Activated CD4-positive, CD25-positive, alpha-beta regulatory T cell treated with anti-CD3 and anti-CD28 coated beads, Interleukin-2, amount 50 U/mL, for 16 hours (primary cell): ENCODE data around the gene C12orf57.

Experiments
- DNase-seq: peaks from one replicate; pipeline ENCODE4 v3.0.0-alpha.2; 2020; ENCODE audit warnings: low read depth, low spot score

The C12orf57 gene

DNA sequence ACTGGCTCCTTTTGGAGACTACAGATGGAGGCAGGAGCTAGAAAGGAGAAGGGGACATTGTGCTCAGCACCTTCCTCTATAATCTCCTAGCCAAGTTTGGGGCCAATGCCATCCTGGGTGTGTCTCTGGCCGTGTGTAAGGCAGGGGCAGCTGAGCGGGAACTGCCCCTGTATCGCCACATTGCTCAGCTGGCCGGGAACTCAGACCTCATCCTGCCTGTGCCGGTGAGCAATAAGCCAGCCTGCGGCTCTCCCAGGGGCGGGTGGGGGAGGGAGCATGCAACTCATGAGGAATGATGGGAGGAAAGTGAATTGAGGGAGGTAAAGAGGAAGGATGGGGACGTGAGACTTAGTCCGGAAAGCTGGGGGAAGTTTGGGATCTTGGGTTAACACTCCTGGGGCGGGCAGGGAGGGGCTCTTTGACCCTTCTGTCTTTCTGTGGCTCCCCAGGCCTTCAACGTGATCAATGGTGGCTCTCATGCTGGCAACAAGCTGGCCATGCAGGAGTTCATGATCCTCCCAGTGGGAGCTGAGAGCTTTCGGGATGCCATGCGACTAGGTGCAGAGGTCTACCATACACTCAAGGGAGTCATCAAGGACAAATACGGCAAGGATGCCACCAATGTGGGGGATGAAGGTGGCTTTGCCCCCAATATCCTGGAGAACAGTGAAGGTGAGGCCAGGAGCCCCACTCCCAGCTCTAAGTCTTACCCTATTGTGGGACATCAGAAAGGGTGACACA lies 26.2 kb upstream of the C12orf57 start:
- no peak for DNase-seq

DNA sequence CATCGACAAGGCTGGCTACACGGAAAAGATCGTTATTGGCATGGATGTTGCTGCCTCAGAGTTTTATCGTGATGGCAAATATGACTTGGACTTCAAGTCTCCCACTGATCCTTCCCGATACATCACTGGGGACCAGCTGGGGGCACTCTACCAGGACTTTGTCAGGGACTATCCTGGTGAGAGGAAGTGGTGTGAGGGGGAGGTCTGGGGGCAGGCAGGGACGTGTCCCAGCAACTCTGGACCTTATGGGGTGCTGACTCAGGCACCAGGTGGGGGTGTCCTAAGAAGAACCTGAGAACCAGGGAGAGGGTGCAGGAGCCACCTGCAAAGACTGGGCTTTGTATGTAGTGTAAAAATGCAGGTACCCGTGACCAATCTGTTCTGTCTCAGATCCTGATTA lies 24.2 kb upstream of the C12orf57 start:
- no peak for DNase-seq

DNA sequence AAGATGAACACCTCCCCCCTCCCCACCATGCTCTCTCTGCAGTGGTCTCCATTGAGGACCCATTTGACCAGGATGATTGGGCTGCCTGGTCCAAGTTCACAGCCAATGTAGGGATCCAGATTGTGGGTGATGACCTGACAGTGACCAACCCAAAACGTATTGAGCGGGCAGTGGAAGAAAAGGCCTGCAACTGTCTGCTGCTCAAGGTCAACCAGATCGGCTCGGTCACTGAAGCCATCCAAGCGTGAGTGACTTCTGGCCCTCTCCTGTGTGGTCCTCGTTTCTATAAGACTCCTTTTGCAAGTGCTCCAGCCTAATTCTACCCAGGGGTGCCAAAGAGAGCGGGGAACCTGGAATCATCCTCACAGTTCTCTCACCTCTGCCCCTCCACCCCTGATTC lies 22.3 kb upstream of the C12orf57 start:
- no peak for DNase-seq

DNA sequence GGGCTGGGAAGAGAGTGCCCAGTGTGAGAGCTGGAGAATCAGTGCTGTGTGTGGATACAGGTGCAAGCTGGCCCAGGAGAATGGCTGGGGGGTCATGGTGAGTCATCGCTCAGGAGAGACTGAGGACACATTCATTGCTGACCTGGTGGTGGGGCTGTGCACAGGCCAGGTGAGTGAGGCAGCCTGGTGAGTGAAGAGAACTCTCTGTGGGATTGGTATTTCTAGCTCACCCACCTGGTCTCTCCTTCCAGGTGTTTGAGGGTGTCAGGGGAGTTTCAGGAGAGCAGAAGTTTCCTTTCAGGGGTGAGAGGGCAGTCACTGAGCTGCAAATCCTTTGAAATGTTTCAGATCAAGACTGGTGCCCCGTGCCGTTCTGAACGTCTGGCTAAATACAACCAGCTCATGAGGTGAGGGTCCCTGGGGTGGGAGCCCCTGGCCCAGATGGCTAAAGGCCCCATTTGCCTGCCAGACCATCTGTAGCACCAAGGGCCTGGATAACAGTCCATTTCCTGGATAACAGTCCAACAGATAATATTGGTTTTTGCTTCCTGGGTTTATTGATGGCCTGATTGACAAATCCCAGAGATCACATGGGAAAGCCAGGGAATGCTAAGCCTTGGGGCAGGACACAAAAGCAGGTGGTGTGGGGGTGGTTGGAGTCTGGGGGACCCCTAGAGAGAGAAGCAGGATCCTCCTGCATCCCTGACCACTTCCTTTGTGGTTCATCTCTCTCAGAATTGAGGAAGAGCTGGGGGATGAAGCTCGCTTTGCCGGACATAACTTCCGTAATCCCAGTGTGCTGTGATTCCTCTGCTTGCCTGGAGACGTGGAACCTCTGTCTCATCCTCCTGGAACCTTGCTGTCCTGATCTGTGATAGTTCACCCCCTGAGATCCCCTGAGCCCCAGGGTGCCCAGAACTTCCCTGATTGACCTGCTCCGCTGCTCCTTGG lies 21.6 kb upstream of the C12orf57 start:
- no peak for DNase-seq

DNA sequence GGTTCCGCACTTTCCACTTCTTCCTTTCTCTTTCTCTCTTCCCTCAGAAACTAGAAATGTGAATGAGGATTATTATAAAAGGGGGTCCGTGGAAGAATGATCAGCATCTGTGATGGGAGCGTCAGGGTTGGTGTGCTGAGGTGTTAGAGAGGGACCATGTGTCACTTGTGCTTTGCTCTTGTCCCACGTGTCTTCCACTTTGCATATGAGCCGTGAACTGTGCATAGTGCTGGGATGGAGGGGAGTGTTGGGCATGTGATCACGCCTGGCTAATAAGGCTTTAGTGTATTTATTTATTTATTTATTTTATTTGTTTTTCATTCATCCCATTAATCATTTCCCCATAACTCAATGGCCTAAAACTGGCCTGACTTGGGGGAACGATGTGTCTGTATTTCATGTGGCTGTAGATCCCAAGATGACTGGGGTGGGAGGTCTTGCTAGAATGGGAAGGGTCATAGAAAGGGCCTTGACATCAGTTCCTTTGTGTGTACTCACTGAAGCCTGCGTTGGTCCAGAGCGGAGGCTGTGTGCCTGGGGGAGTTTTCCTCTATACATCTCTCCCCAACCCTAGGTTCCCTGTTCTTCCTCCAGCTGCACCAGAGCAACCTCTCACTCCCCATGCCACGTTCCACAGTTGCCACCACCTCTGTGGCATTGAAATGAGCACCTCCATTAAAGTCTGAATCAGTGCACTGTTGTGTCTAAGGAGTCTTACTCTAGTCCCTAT lies 20.7 kb upstream of the C12orf57 start:
- DNase-seq, result no peak

DNA sequence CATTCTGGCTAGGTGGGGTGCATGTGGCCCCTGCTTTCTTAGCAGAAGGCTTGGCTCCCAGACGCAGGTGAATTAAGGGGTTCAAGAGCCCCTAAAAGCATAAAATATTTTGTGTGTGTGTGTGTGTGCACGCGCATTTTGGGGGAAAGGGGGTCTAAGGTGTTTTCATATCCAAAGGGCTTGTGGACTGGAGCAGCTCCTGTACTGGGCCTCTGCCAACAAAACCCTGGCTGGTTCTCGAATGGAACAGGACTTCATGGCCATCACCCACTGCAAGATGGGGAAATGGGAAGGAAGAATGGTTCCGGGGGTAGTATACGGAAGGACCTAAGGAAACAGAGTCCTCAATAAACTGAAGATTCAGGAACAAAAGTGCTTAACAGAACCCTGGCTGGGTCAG lies 20.0 kb upstream of the C12orf57 start:
- no peak for DNase-seq

DNA sequence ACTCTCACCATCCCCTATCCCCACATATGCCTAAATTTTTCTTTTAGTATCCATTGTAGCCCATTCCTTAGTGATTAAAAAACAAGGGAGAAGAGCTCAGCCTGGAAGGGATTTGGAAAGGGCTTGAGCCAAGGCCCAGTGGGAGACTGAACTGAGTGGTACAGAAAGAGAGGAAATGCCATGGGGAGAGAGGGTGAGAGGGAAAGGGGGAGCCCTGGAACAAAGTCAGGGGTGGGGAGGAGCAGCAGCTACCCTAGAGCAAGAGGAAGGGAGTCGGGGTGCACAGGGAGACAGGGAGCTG lies 18.6 kb upstream of the C12orf57 start:
- DNase-seq, result no peak

DNA sequence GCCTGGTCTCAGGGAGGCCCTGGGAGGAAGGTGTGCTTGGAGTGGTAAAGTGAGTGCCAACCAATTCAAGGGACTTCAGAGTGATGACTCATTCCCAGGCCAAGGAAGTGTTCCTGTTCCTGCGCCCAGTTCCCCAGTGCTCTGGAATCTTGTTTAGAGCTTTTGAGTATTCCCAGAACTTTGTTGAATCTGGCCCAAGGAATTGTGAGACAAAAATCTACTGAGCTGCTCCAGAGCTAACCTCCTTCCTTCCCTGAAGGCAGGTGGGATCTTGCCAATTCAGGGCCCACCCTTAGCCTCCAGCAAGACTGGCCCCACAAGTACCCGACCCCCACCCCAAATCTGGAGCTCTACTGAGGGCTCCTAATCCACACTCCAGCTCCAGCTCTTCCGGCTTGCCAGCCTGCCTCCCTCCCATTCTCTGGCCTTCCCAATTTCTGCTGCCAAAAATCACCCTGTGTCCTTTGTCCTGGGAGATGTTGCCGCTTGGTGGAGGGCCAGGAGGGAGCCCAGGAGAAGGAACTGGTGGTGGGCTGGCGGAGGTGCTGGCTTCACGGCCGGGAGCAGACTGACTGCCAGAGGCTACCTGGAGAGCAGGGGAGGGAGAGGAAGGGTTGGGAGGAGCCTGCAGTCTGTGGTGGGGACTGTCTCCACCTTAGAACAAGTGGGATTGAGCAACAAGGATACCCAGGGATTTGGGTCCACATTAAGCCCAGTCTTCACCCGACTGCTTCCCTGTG lies 18.1 kb upstream of the C12orf57 start:
- no peak for DNase-seq

DNA sequence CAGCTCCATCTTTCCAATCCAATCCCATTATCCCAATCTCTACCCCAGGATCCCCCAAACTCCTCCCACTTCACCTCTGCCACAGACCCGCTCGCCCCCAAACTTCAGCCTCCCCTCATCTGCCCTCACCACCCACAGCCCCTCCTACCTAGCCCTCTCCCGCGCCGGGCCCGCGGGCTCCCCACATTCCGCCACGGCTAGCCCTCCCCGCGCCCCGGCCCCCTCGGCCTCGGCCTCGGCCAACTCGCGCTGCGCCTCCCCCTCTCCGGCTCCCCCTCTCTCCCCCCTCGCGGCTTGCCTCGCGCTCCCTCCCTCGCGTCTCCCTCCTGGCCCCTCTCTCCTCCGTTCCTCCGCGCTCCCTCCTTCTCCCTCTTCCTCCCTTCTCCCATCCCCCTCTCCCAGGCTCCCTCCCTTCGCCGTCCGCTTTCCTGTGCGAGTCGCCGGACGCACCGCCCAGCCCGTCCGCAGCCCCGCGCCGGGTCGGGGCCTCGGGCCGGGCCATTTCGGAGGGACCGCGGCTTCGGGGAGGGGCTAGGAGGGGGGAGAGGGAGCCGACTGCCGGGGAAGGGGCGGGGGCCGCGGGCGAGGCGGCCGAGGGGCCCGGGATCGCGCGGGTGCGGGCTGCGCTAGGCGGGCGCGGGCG lies 16.3 kb upstream of the C12orf57 start, which contains the start of gene ATN1:
TSS of gene ATN1 (plus strand) at position 581 of the 643 bp plus-strand sequence. CDS start 6,043 bp downstream, outside the sequence.
- DNase-seq, result no peak

DNA sequence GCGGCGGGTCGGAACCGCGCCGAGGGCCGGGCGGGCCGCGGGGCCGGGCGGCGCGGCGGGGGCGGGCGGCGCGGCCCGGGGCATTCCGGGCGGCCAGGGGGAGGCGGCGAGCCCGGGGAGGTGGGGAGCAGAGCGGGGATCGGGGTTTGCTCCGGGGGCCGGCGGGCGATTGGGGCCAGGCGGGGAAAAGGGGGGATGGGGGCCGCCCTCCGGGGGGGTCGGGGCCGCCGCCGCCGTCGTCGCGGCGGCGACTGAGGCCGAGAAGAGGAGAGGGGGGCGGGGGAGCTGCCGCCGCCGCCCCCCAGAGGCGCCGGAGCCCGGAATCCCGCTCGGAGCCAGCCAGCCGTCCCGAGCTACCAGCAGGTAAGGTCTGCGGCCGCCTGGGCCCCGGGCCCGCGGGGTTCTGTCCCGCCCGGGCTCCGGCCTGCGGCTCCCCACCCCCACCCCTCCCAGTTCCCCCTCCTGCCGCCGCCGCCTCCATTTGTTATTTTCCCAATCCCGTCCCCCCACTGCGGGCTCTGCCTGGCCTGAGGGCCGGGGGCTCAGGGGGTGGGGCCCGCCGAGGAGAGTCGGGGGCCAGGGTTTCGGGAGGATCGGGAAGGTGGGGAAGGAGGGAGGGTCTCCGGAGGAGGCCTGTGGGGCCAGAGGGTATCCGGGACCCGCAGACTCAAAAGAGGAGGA lies 15.7 kb upstream of the C12orf57 start:
- DNase-seq, result no peak

DNA sequence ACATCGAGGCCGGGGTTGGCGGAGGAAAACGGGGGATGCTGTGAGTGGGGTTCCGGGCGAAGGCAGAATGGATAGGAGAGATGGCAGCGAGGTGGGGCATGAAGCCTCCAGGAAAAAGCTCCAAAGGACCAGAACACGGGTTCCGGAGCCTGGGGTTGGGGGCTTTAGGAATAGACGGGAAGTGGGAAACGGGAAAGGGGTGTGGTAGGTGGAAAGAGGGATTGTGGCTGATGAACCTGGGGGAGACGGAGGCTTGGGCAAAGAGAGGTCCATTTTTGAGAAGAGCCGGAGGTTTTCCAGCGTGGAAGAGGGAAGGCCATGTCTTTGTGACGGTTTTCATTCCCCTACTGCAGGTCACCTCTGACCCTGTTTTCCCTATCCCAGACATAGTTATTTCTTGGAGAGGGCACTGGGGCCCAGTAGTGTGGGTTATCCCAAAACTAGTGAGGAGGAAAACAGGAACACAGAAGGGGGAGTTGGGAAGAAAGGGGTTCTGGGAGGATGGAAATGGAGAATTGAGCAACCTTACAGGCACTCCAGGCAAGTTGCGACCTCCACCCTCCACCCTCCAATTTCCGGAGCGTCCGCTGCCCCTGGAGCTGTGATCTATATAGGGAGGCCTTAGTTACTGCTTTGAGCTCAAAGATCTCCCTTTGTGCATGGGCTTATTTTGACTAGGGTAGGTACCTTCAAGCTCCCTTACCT lies 15.0 kb upstream of the C12orf57 start:
- no peak for DNase-seq

DNA sequence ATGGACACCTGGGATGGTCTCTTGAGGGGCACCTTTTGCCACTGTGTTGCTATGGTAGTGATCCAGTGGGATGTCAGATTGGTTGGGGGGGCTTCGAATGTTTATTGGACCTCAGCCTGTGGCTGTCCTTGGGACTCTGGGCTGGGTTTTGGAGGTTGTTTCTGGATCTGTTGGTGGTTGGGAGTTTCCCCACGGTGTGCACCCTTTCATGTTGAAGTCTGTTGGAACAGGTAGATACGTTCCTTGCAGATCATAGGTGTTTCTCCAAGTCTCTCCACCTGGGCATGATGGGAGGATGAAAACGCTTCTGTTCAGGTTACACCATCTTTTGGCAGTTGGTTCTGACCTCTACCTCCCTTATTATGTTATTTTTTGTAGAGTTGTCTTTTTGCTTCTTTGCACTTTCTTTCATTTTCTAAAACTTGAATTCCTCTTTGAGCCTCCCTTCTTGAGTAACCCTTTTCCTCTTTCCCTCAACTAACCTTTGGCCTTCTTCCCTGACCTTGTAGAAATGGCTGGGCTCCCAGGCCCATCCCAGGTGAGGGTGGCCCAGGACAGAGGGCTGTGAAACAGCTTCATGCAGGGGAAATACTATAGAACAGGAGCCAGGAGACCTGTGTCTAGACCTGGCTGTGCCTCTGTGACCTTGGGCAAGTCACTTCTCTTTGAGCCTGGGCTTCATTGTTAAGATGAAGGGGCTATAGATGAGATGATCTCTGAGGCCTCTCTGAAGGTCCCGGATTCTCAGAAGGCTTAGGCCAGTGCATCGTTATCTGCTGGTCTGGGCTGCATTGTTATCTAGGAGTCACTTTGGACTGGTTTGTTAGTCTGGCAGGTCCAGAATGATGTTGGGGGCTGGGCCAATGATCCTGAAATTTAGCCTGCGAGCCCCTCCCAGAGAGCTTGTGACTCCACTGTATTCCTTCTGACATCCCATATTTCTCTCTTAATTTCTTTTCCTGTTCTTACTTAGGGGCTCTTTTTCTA lies 14.1 kb upstream of the C12orf57 start:
- DNase-seq, result no peak

DNA sequence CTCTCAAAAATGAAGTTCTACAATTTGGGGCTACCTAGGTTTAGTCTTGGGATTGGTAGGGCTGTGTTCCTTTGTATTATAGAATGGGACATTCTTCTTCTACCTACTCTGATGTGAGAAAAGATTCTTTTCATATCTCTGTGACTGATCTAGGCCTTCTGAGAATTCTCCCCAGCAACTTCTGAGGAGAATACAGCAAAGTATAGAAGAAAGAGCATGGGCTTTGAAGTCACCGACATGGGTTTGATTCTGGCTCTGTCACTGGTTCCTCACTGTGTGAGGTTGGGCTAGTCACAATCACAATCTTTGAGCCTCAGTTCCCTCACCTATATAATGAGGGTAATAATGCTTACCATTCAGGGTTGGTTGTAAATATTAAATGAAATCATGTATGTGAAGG lies 11.1 kb upstream of the C12orf57 start:
- DNase-seq, result no peak

DNA sequence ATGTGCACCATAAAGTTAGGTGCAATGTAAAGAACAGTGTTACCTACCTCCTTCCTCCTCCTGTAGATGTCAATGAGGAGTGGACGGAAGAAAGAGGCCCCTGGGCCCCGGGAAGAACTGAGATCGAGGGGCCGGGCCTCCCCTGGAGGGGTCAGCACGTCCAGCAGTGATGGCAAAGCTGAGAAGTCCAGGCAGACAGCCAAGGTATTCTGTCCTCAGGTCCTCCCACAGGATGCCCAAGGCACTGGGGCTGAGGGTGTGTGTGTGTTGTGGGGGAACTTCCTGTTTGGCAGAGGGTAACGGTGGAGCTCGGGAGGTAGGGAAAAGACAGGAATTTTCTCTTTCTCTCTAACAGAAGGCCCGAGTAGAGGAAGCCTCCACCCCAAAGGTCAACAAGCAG lies 9.7 kb upstream of the C12orf57 start:
- DNase-seq, result no peak

DNA sequence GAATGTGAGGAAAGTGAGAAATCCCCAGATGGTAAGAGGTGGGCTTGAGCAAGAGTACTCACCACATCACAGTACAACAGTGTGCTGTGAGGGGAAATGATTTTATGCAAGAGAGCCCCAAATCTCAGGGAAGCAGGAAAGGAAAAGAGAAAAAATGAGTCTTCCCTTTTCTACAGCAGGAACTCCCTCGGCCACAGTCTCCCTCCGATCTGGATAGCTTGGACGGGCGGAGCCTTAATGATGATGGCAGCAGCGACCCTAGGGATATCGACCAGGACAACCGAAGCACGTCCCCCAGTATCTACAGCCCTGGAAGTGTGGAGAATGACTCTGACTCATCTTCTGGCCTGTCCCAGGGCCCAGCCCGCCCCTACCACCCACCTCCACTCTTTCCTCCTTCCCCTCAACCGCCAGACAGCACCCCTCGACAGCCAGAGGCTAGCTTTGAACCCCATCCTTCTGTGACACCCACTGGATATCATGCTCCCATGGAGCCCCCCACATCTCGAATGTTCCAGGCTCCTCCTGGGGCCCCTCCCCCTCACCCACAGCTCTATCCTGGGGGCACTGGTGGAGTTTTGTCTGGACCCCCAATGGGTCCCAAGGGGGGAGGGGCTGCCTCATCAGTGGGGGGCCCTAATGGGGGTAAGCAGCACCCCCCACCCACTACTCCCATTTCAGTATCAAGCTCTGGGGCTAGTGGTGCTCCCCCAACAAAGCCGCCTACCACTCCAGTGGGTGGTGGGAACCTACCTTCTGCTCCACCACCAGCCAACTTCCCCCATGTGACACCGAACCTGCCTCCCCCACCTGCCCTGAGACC lies 8.2 kb upstream of the C12orf57 start:
- DNase-seq, result no peak

DNA sequence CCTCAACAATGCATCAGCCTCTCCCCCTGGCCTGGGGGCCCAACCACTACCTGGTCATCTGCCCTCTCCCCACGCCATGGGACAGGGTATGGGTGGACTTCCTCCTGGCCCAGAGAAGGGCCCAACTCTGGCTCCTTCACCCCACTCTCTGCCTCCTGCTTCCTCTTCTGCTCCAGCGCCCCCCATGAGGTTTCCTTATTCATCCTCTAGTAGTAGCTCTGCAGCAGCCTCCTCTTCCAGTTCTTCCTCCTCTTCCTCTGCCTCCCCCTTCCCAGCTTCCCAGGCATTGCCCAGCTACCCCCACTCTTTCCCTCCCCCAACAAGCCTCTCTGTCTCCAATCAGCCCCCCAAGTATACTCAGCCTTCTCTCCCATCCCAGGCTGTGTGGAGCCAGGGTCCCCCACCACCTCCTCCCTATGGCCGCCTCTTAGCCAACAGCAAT lies 7.6 kb upstream of the C12orf57 start:
- DNase-seq, result no peak

DNA sequence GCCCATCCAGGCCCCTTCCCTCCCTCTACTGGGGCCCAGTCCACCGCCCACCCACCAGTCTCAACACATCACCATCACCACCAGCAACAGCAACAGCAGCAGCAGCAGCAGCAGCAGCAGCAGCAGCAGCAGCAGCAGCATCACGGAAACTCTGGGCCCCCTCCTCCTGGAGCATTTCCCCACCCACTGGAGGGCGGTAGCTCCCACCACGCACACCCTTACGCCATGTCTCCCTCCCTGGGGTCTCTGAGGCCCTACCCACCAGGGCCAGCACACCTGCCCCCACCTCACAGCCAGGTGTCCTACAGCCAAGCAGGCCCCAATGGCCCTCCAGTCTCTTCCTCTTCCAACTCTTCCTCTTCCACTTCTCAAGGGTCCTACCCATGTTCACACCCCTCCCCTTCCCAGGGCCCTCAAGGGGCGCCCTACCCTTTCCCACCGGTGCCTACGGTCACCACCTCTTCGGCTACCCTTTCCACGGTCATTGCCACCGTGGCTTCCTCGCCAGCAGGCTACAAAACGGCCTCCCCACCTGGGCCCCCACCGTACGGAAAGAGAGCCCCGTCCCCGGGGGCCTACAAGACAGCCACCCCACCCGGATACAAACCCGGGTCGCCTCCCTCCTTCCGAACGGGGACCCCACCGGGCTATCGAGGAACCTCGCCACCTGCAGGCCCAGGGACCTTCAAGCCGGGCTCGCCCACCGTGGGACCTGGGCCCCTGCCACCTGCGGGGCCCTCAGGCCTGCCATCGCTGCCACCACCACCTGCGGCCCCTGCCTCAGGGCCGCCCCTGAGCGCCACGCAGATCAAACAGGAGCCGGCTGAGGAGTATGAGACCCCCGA lies 7.0 kb upstream of the C12orf57 start:
- DNase-seq, result no peak
